Activated T-cell treated with anti-CD3 and anti-CD28 coated beads for 1 hour (primary cell): ENCODE results near the gene FARSB.
A peak's percentile ranks its signal among the peaks of the same experiment; 100 is the strongest.
"Not testable (repeated sequence)": the region's sequence is repeated elsewhere in the genome, so short reads cannot be mapped to it uniquely, and the experiment has no call there.

Source experiments
- DNase-seq: peaks from one replicate; pipeline ENCODE4 v3.0.0-alpha.2; 2020; ENCODE audit warnings: low read depth

Gene FARSB

DNA sequence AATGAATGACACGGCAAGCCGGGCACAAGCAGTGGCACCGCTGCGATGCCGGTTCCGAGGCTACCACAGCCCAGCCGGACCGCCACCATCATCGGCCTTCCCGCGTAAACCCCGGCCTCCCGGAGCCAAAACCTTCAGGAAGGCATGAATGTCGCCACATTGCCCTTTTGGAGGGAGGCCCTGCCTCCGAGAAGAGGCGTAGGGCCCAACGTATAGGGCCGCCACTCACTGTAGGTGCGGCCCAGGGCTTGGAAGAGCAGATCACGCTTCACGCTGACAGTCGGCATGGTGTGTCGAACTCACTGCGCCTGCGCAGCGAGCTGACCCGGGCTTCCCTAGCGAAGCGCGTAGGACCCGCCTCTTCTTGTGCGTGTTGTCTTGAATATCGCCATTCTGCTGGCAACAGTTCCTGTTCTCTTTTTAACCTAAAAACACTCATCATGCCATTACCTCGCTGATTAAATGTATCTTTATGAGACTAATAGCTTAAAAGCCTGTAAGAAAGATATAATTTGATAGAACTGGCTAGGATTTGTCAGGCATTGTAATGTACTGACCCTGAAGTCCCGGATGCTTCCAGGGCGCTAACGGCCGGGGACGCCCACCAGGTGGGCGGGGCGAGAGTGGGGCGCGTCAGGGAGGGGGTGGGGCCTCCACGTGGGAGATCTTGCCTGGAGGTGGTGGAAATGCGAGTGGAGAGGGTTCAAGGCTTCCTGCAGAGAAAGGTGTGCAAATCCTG lies at the start of gene FARSB:
Gene FARSB (minus strand): TSS at position 306 of the 739 bp plus-strand sequence. CDS start 19 bp downstream, at position 287.
- peak; percentile 90 for DNase-seq

DNA sequence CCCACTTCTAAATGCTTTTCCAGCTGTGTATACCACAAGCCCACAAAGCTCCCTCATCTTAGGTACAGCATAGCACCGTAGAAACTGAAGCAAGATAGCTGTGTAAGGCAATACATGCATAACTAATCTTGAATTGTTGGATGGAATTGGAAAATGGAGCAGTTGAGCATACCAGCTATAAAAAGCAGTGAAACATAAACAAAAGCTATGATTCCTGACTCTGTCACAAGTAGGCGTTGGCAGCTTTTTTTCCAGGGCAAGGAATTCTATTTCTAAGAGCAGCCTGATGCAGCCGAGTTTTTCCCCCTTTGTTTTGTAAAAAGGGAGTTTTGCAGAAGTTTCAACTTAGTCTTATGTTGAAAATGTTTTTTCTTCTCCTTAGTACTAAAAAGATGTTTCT lies 48.0 kb upstream of the FARSB start:
- no peak for DNase-seq

DNA sequence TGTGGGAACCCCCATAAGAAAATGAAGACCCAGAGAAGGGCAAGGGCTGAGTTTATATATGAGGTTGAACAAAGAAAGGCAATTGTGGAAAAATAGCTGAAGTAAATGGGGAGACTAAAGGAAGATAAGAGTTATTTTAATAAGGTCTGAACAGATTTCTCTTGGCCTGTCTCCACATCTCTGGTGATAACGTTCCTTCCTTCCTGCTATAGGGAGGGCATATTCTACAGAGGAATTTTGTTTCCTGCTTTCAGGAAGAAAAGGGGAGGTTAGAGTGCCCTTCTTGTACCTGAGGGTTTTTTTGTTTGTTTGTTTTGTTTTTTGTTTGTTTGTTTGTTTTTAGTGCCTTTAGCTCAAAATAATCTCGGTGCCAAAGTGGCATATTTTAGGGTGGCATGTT lies 47.2 kb upstream of the FARSB start:
- no peak for DNase-seq

DNA sequence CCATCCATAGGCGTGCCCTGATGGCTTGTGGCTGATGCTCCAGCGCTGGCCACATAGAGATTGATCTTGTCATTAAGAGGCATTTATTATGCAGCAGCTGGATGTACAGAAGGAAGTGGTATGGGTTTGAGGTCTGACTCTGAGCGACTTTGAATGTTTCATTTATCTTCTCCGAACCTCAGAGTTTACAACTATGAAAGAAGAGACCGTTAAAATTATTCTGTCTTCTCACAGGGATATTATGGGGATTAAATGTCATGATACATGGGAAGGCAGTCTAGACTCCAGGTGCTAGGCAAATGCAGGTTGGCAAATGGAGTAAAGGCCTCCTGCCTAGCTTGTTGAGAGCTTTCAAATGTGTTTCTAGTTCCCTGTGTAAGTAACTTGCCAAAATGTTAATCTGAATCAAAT lies 45.8 kb upstream of the FARSB start:
- DNase-seq, result no peak

DNA sequence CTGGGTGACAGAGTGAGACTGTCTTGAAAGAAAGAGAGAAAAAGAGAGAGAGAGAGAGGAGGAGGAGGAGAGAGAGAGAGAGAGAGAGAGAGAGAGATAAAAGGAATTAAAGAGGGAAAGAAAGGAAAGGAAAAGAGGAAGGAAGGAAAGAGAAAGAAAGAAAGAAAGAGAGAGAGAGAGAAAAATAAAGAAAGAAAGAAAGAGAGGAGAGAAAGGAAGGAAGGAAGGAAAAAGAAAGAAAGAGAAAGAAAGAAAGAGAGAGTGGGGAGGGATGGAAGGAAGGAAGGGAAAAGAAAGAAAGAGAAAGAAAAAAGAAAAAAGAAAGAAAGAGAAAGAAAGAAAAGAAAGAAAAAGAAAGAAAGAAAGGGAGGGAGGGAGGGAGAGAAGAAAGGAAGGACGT lies 45.3 kb upstream of the FARSB start:
- no peak for DNase-seq

DNA sequence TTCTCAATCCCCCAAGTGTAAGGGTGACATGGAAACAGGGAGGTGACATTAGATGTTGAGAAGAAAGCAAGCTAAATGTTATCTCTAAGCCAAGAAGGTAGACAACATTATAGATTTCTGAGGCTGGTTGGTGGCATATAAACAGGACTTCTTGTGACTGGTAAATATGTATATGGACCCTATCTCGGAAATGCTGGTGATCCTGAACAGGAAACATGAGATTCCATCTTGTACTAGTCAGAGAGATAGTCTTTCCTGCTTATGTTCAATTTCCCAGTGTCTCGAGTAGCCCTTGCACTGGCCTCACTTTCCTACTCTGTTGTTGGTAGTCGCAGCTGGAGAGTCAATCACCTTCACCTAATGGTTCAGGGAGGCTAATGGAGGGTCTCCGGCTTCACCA lies 42.4 kb upstream of the FARSB start:
- DNase-seq, result no peak

DNA sequence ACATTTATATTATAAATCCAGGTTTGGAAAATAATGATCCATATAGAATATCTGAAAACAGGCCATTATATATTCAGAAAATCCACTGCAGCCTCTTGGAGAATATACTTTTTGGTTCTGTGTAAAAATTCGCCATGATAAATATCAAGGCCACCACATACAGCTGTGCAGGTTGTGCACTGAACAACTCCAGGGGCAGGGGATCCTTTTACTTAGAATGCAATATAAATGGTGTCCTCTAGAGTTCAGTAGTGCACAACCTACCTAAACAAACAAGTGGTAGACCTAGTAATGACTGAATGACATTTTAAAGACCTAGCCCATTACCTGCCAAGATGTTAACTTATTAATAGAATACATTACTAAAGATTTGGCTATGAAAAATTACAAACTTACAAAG lies 37.9 kb upstream of the FARSB start:
- DNase-seq, result no peak

- DNase-seq, result not testable (repeated sequence)
Measured at GRCh38 chr2:222693413-222693812, 37.5 kb upstream of the FARSB start.

- DNase-seq, result peak; percentile 63
Measured at GRCh38 chr2:222690564-222691200, 34.8 kb upstream of the FARSB start.

- no peak for DNase-seq
Measured at GRCh38 chr2:222689322-222689721, 33.4 kb upstream of the FARSB start.

DNA sequence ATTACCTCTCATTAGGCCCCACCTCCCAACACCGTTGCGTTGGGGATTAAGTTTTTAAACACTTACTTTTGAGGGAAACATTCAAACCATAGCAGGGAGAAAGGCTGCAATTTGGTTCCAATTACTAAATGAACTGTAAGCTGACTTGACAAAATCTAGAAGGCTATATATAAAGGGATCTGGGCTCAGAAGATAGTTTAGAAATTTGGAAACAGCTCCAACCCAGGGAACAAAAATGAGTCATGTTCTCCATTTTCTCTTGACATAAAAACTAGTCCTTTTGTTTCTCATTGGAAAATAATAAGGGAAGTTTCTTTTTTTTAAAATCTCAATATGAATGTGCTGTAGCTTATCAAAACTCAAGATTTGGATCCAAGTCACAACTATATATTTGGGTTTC lies 33.0 kb upstream of the FARSB start:
- DNase-seq, result no peak

- no peak for DNase-seq
Measured at GRCh38 chr2:222686086-222686750, 30.3 kb upstream of the FARSB start.

DNA sequence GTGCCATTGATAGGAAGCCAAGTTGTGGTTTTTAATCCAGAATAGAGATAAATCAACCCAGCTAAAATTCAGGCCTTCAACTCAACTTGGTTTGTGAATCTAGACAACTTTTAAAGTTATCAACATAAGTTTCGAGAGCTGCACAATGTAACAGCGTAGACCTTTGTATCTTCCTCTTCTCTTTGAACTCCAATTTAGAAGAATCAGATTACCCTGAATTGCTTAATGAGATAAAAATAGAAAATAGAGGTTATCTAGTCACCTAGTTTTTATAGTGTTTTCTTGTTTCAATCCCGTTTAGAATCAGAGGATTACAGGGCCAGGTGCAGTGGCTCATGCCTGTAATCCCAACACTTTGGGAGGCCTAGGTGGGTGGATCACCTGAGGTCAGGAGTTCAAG lies 27.9 kb upstream of the FARSB start:
- DNase-seq, result no peak

GRCh38 chr2:222677981-222678380 lies 22.1 kb upstream of the FARSB start:
- DNase-seq, result no peak

GRCh38 chr2:222673883-222674282 lies 18.0 kb upstream of the FARSB start:
- no peak for DNase-seq

DNA sequence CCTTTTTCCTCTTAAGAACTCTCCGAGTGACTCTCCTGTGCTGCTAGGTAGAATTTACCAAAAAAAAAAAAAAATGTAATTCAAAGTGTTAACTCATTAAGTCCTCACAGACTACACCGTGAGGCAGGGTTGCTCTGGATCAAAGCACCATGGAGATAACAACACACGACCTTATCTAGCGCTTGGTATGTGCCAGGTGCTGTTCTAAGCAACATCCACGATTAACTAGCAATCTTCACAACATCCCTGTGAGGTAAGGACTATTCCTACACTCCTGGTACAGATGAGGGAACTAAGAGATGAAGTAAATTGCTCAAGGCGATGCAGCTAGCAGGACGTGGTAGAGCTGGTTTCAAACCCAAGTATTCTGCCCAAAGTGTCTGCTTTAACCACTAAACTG lies 17.4 kb upstream of the FARSB start:
- DNase-seq, result no peak

- DNase-seq, result no peak
Measured at GRCh38 chr2:222672068-222672401, 16.1 kb upstream of the FARSB start.

GRCh38 chr2:222671259-222672067 lies 15.6 kb upstream of the FARSB start, which contains the start of gene MOGAT1:
Gene MOGAT1, plus strand, starts transcription at chr2:222671658. Its CDS starts 128 bp downstream, at chr2:222671786.
- no peak for DNase-seq

DNA sequence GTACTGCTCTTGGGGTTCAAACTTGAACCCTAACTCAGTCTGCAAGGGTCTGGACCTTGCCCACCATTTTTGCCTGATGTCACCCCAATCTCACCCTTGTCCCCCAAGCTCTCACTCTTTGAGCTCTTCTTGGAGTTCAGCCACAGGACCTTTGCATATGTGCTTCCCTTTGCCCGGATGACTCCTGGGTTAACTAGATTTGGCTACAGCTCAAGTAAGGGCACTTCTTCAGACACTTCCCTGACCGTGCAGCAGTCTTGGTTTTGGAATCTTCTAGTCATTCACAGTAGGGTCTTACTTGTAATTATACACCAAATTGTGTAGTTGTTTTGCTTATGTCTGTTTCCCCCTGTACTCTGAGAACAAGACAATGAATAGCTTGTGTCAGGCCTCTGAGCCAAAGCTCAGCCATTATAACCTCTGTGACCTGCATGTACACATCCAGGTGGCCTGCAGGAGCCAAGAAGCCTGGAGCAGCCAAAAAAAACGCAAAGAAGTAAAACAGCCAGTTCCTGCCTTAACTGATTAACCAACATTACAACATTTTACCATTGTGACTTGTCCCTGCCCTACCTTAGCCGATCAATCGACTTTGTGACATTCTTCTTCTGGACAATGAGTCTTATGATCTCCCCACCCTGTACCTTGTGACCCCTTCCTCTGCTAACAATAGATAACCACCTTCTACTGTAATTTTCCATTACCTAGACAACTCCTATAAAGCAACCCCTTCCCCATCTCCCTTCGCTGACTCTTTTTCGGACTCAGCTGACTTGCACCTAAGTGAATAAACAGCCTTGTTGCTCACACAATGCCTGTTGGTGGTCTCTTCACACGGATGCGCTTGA lies 14.5 kb upstream of the FARSB start:
- DNase-seq, result no peak

DNA sequence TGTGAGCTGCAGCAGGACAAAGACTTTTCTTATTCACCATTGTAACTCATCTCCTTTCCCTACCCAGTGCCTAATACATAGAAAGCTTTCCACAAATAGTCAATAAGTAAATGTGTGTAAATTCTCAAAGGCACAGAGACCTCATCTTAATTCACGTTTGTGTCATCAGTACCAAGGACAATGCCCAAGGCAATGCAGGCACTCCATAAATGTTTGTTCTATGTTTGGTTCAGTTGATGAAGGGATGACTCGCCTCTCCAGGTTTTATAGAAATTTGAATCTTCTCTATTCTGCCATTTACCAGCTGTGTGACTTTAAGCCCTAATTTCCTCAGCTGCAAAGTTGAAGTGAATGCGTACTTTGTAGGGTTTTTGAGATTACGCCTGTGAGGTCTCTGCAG lies 13.5 kb upstream of the FARSB start:
- DNase-seq, result no peak

- no peak for DNase-seq
Measured at GRCh38 chr2:222668494-222669154, 12.7 kb upstream of the FARSB start.
